HCT116 (cell line): Measurements from ENCODE around the gene MCF2L. TPM values are rescaled to one million over a fixed set of nuclear protein-coding genes. Genes with fewer than 3 reads are reported as not detected.

Source experiments
- ATAC-seq: fragments of 200-7000 bp; cut with Tn5 transposase; 2 replicates; pipeline ENCODE4 v1.9.1; 2020; ENCODE audit warnings: mild to moderate bottlenecking, moderate library complexity
- BruUV-seq: library from RNA; stranded (reverse); fragments of 400-500 nt; replicated peaks from 2 replicates; lab custom pipeline; 2021; lab: Mats Ljungman, UMichigan
- CTCF ChIA-PET: fragments of 300-600 bp; sonication (Branson Sonifier 250); formaldehyde crosslinking; loops from one replicate; lab custom pipeline; 2021; ENCODE audit warnings: antibody characterized with exemption; lab: Charles Lee
- POLR2A ChIA-PET: fragments of 300-600, 350-600 bp; sonication (Branson Sonifier 250); formaldehyde crosslinking; loops from one replicate; lab custom pipeline; 2021; ENCODE audit warnings: antibody characterized with exemption; lab: Charles Lee
- RAD21 ChIA-PET, 2 experiments: fragments of 300-600 bp; sonication (Branson Sonifier 250); formaldehyde crosslinking; loops; one replicate each; lab custom pipeline; 2023; ENCODE audit warnings: low total read pairs in 2 of 2; ENCODE audit not compliant: uncharacterized antibody in 2 of 2, unreplicated experiment in 2 of 2, low non-redundant PET in 1 of 2; lab: Charles Lee
- DNase-seq: peaks from one replicate; pipeline ENCODE4 v3.0.0-alpha.2; 2010; ENCODE audit warnings: low read depth, low spot score
- H2AFZ ChIP-seq: fragments of 200-600 bp; shearing (Covaris generic), sonication (generic); 2 replicates; pipeline ENCODE4 v1.6.1; 2017; ENCODE audit warnings: low read depth, mixed run types, mixed read lengths, antibody characterized with exemption, low read length; ENCODE audit not compliant: poor library complexity, severe bottlenecking
- H3K27ac ChIP-seq: 2 replicates; pipeline ENCODE4 v1.5.1; 2012; ENCODE audit warnings: low read depth, low read length
- H3K27me3 ChIP-seq: fragments of 200-600 bp; sonication (generic); 2 replicates; pipeline ENCODE4 v1.6.1; 2016; ENCODE audit warnings: mixed run types, low read length, mixed read lengths; ENCODE audit not compliant: insufficient read depth
- H3K36me3 ChIP-seq, 2 experiments: fragments of 200-500 bp in 1 of 2; fragments of 200-600 bp in 1 of 2; sonication (Bioruptor generic) in 1 of 2; sonication (generic) in 1 of 2; 2 replicates each; pipeline versions ENCODE4 v1.5.1 to v1.6.1; 2014 to 2016; ENCODE audit warnings: low read length in 2 of 2, inconsistent platforms in 1 of 2, mixed read lengths in 1 of 2, mixed run types in 1 of 2; ENCODE audit not compliant: insufficient read depth in 2 of 2, control insufficient read depth in 1 of 2
- H3K4me1 ChIP-seq, 2 experiments: fragments of 200-600 bp in 1 of 2; sonication (generic) in 1 of 2; 2 replicates each; pipeline versions ENCODE4 v1.5.1 to v1.6.1; 2012 to 2017; ENCODE audit warnings: low read length in 2 of 2, inconsistent platforms in 1 of 2, mild to moderate bottlenecking in 1 of 2, mixed read lengths in 1 of 2, mixed run types in 1 of 2, moderate library complexity in 1 of 2; ENCODE audit not compliant: insufficient read depth in 2 of 2, control insufficient read depth in 1 of 2
- H3K4me2 ChIP-seq: fragments of 200-600 bp; sonication (generic); 2 replicates; pipeline ENCODE4 v1.6.1; 2017; ENCODE audit warnings: mixed run types, low read length, mixed read lengths
- H3K4me3 ChIP-seq, 2 experiments: fragments of 200-600 bp in 1 of 2; sonication (generic) in 1 of 2; replicated peaks in 1 of 2; 2 replicates each; pipeline ENCODE4 v1.5.1; 2011 to 2016; ENCODE audit warnings: low read length in 2 of 2, control low read depth in 1 of 2, low read depth in 1 of 2, mild to moderate bottlenecking in 1 of 2, mixed read lengths in 1 of 2, mixed run types in 1 of 2
- H3K79me2 ChIP-seq: fragments of 200-600 bp; sonication (generic); 2 replicates; pipeline ENCODE4 v1.6.1; 2017; ENCODE audit warnings: mild to moderate bottlenecking, mixed run types, low read length, moderate library complexity, mixed read lengths; ENCODE audit not compliant: insufficient read depth
- H3K9ac ChIP-seq: fragments of 200-600 bp; sonication (generic); 2 replicates; pipeline ENCODE4 v1.6.1; 2016; ENCODE audit warnings: low read length, mixed read lengths
- H3K9me2 ChIP-seq: fragments of 200-600 bp; sonication (generic), shearing (Covaris generic); 2 replicates; pipeline ENCODE4 v1.6.1; 2017; ENCODE audit warnings: mixed run types, mild to moderate bottlenecking, moderate library complexity; ENCODE audit not compliant: insufficient read depth
- H3K9me3 ChIP-seq, 2 experiments: fragments of 200-500 bp in 1 of 2; fragments of 200-600 bp in 1 of 2; sonication (Bioruptor generic) in 1 of 2; sonication (generic) in 1 of 2; 2 replicates each; pipeline ENCODE4 v1.6.1; 2014 to 2017; ENCODE audit warnings: low read length in 2 of 2, mixed read lengths in 2 of 2, inconsistent platforms in 1 of 2, low read depth in 1 of 2, mild to moderate bottlenecking in 1 of 2, mixed run types in 1 of 2, moderate library complexity in 1 of 2; ENCODE audit not compliant: control insufficient read depth in 1 of 2, insufficient read depth in 1 of 2
- H4K20me1 ChIP-seq: fragments of 200-600 bp; sonication (generic), shearing (Covaris generic); 2 replicates; pipeline ENCODE4 v1.6.1; 2017; ENCODE audit warnings: mixed run types, mild to moderate bottlenecking, moderate library complexity; ENCODE audit not compliant: insufficient read depth
- ATF3 ChIP-seq: IDR thresholded peaks from 2 replicates; pipeline ENCODE4 v1.6.1; 2012
- CBX3 ChIP-seq: IDR thresholded peaks from 2 replicates; pipeline ENCODE4 v1.6.1; 2012; ENCODE audit warnings: low read depth
- CTCF ChIP-seq, 3 experiments: fragments of 200-600 bp in 1 of 3; sonication (generic) in 1 of 3; IDR thresholded peaks in 2 of 3; conservative IDR thresholded peaks in 1 of 3; 2 replicates each; pipeline ENCODE4 v1.5.1; 2012 to 2017; ENCODE audit warnings: low read depth in 2 of 3, low read length in 2 of 3, antibody characterized with exemption in 1 of 3, borderline replicate concordance in 1 of 3, control low read depth in 1 of 3, mild to moderate bottlenecking in 1 of 3, mixed read lengths in 1 of 3, mixed run types in 1 of 3, moderate library complexity in 1 of 3; ENCODE audit not compliant: insufficient read depth in 1 of 3
- EGR1 ChIP-seq: IDR thresholded peaks from 2 replicates; pipeline ENCODE4 v1.6.1; 2012; ENCODE audit warnings: low read depth
- ELF1 ChIP-seq: IDR thresholded peaks from 2 replicates; pipeline ENCODE4 v1.6.1; 2012; ENCODE audit warnings: low read depth, borderline replicate concordance
- EZH2 ChIP-seq: fragments of 200-600 bp; sonication (generic); IDR thresholded peaks from 2 replicates; pipeline ENCODE4 v1.6.1; 2017; ENCODE audit warnings: antibody characterized with exemption, mixed run types
- EZH2phosphoT487 ChIP-seq: fragments of 200-600 bp; IDR thresholded peaks from 2 replicates; pipeline ENCODE4 v1.6.1; 2018; ENCODE audit warnings: antibody characterized with exemption, borderline replicate concordance
- FOSL1 ChIP-seq: IDR thresholded peaks from 2 replicates; pipeline ENCODE4 v1.6.1; 2012; ENCODE audit warnings: low read depth
- JUND ChIP-seq: IDR thresholded peaks from 2 replicates; pipeline ENCODE4 v1.6.1; 2012
- MAX ChIP-seq: IDR thresholded peaks from 2 replicates; pipeline ENCODE4 v1.6.1; 2012
- POLR2A ChIP-seq: IDR thresholded peaks from 2 replicates; pipeline ENCODE4 v1.7.0; 2011; ENCODE audit warnings: borderline replicate concordance; ENCODE audit not compliant: insufficient read depth, insufficient read length; ENCODE audit errors: extremely low read depth
- RAD21 ChIP-seq: IDR thresholded peaks from 2 replicates; pipeline ENCODE4 v1.6.1; 2012; ENCODE audit warnings: low read depth, mild to moderate bottlenecking
- REST ChIP-seq: IDR thresholded peaks from 2 replicates; pipeline ENCODE4 v1.6.1; 2012; ENCODE audit warnings: low read depth
- SP1 ChIP-seq: IDR thresholded peaks from 2 replicates; pipeline ENCODE4 v1.6.1; 2012; ENCODE audit warnings: low read depth
- SRF ChIP-seq: IDR thresholded peaks from 2 replicates; pipeline ENCODE4 v1.6.1; 2012; ENCODE audit warnings: low read depth
- YY1 ChIP-seq: IDR thresholded peaks from 2 replicates; pipeline ENCODE4 v1.6.1; 2011; ENCODE audit warnings: low read length, low read depth, moderate library complexity, mild to moderate bottlenecking; ENCODE audit not compliant: insufficient replicate concordance; ENCODE audit errors: extremely low read depth
- ZNF274 ChIP-seq: fragments of 200-500 bp; sonication (Bioruptor generic); IDR thresholded peaks from 2 replicates; pipeline ENCODE4 v1.6.1; 2014; ENCODE audit warnings: mild to moderate bottlenecking, low read depth, low read length, inconsistent platforms
- intact Hi-C: fragments of 100-400 bp; cut with micrococcal nuclease; formaldehyde crosslinking; loops from 2 replicates; pipeline ENCODE4 v1.10.0; 2022
- total RNA-seq: library from RNA; stranded (reverse); gene quantifications from one replicate; pipeline ENCODE4 v1.2.1, GENCODE V29; 2021; ENCODE audit not compliant: unreplicated experiment

MCF2L gene
- total RNA-seq, 1 experiment from 2014 or later = 19.3 TPM

GRCh38 chr13:112923962-112924361, 45.1 kb upstream of the MCF2L start:
- H3K9me3 ChIP-seq = 0 out of 4 replicates have a peak, but pooled peaks cover 0 to 4% of the 10 kb centered on the region in 2 experiments

More at GRCh38 chr13:112923962-112924361, 45.1 kb upstream of the MCF2L start:
- no peak for ATAC-seq
- H3K27me3 ChIP-seq = no peaks in the 10 kb centered on the region
- no peaks in the 10 kb centered on the region for H3K36me3 ChIP-seq
- no peak overlapping the region for H3K4me3 ChIP-seq
- RAD21 ChIA-PET = no interaction called here
- H2AFZ ChIP-seq = no peak overlapping the region
- no peak for TF ChIP-seq ZNF274
- TF ChIP-seq REST = no peak
- no peak for TF ChIP-seq EZH2phosphoT487
- TF ChIP-seq EGR1 = no peak
- TF ChIP-seq ELF1 = no peak
- no peak for TF ChIP-seq SRF
- TF ChIP-seq MAX = no peak
- TF ChIP-seq EZH2 = no peak
- TF ChIP-seq CTCF (IDR thresholded peaks at IDR 0.05 in 2 of 3, conservative IDR thresholded peaks at IDR 0.05 in 1 of 3; ENCODE audit: borderline replicate concordance in 1 of 3, insufficient read depth in 1 of 3, low read depth in 2 of 3, low read length in 2 of 3) = no peak
- no peak for TF ChIP-seq FOSL1
- no peak for TF ChIP-seq CBX3
- TF ChIP-seq SP1 = no peak
- no peak for TF ChIP-seq ATF3
- TF ChIP-seq JUND = no peak
- TF ChIP-seq YY1 = no peak
- TF ChIP-seq RAD21 = no peak
- TF ChIP-seq POLR2A = no peak
- no peak overlapping the region for H3K4me2 ChIP-seq
- no peaks in the 10 kb centered on the region for H4K20me1 ChIP-seq
- H3K9me2 ChIP-seq = no peaks in the 10 kb centered on the region
- CTCF ChIA-PET = interaction anchor here (1.1 kb wide), 1 partner anchor 19 kb away, joined by 3 read pairs; no protein-coding TSS in a partner anchor
- H3K79me2 ChIP-seq = no peaks in the 10 kb centered on the region
- H3K9ac ChIP-seq = no peak overlapping the region
- POLR2A ChIA-PET = no interaction called here
- intact Hi-C loops = no loop called here
- no peak for DNase-seq
- no peaks in the 10 kb centered on the region for H3K4me1 ChIP-seq
- H3K27ac ChIP-seq = no peak overlapping the region
- no TSS peak for BruUV-seq
